K562 (cell line): Measurements from ENCODE around the gene ARMCX6. TPM values are rescaled to one million over a fixed set of nuclear protein-coding genes. Genes with fewer than 3 reads are reported as not detected.

Experiments
- CEBPG ChIP-seq, 3 experiments: fragments of 200-800 bp in 1 of 3; sonication (Bioruptor generic) in 1 of 3; sonication (generic) in 1 of 3; formaldehyde crosslinking in 1 of 3; IDR thresholded peaks in 2 of 3; conservative IDR thresholded peaks in 1 of 3; 2 replicates each; pipeline versions ENCODE4 v1.6.1 to v1.8.0; 2016 to 2022; ENCODE audit warnings: missing compliant biosample characterization in 2 of 3, missing genetic modification characterization in 2 of 3, mild to moderate bottlenecking in 1 of 3, missing genetic modification reagents in 1 of 3
- CREB3L1 ChIP-seq: fragments of 450-650 bp; IDR thresholded peaks from 2 replicates; pipeline ENCODE4 v1.6.1; 2014; ENCODE audit warnings: low read depth, mild to moderate bottlenecking, moderate library complexity, borderline replicate concordance
- DNMT1 ChIP-seq: fragments of 450-650 bp; IDR thresholded peaks from 2 replicates; pipeline ENCODE4 v1.6.1; 2016; ENCODE audit warnings: antibody characterized with exemption, mild to moderate bottlenecking
- HMGN3 ChIP-seq: IDR thresholded peaks from 2 replicates; pipeline ENCODE4 v1.6.1; 2011; ENCODE audit warnings: borderline replicate concordance, low read depth, mild to moderate bottlenecking, mixed read lengths, low read length; ENCODE audit not compliant: insufficient read length; ENCODE audit errors: extremely low read depth
- HNRNPH1 ChIP-seq: fragments of 200-400 bp; formaldehyde crosslinking; optimal IDR thresholded peaks from 2 replicates; pipeline ENCODE3; 2017; ENCODE audit warnings: low read depth, mild to moderate bottlenecking, low read length, moderate library complexity
- HOMEZ ChIP-seq: fragments of 250-450 bp; sonication (Bioruptor Pico); IDR thresholded peaks from 2 replicates; pipeline ENCODE4 v1.4.0; 2020; ENCODE audit warnings: mild to moderate bottlenecking, moderate library complexity
- KAT8 ChIP-seq: fragments of 450-650 bp; IDR thresholded peaks from 2 replicates; pipeline ENCODE4 v1.6.1; 2016; ENCODE audit warnings: low read depth, mild to moderate bottlenecking
- MEIS2 ChIP-seq: fragments of 450-650 bp; IDR thresholded peaks from 2 replicates; pipeline ENCODE4 v1.6.1; 2014; ENCODE audit warnings: mild to moderate bottlenecking; ENCODE audit not compliant: partially characterized antibody
- POLR2AphosphoS5 ChIP-seq: IDR thresholded peaks from 2 replicates; pipeline ENCODE4 v1.6.1; 2011; ENCODE audit warnings: mild to moderate bottlenecking, low read depth, low read length, moderate library complexity; ENCODE audit not compliant: control insufficient read depth, insufficient read depth
- POU5F1 ChIP-seq: fragments of 150-350 bp; IDR thresholded peaks from 2 replicates; pipeline ENCODE4 v1.6.1; 2014; ENCODE audit warnings: borderline replicate concordance, low read length, low read depth, mild to moderate bottlenecking; ENCODE audit not compliant: partially characterized antibody
- PTBP1 ChIP-seq: fragments of 200-400 bp; formaldehyde crosslinking; IDR thresholded peaks from 2 replicates; pipeline ENCODE4 v1.6.1; 2017; ENCODE audit warnings: low read depth, low read length
- RAD51 ChIP-seq: fragments of 450-650 bp; IDR thresholded peaks from 2 replicates; pipeline ENCODE4 v1.7.1; 2016; ENCODE audit warnings: low read depth, mild to moderate bottlenecking, borderline replicate concordance
- RB1 ChIP-seq: fragments of 450-650 bp; IDR thresholded peaks from 2 replicates; pipeline ENCODE4 v1.6.1; 2017; ENCODE audit warnings: low read depth, mild to moderate bottlenecking
- SREBF2 ChIP-seq: sonication (generic); formaldehyde crosslinking; IDR thresholded peaks from 2 replicates; pipeline ENCODE4 v1.4.0; 2020; ENCODE audit warnings: mild to moderate bottlenecking, missing genetic modification reagents
- SUPT5H ChIP-seq: fragments of 450-650 bp; IDR thresholded peaks from 2 replicates; pipeline ENCODE4 v1.6.1; 2016
- TCF3 ChIP-seq: sonication (generic); formaldehyde crosslinking; IDR thresholded peaks from 2 replicates; pipeline ENCODE4 v1.4.0; 2020; ENCODE audit warnings: mild to moderate bottlenecking, missing genetic modification reagents
- TOE1 ChIP-seq, 2 experiments: fragments of 450-650 bp in 1 of 2; sonication (generic) in 1 of 2; formaldehyde crosslinking in 1 of 2; IDR thresholded peaks; 2 replicates each; pipeline versions ENCODE4 v1.7.1 to v1.8.0; 2016 to 2022; ENCODE audit warnings: borderline replicate concordance in 2 of 2, mild to moderate bottlenecking in 2 of 2, antibody characterized with exemption in 1 of 2, inconsistent platforms in 1 of 2, low read depth in 1 of 2, missing genetic modification reagents in 1 of 2, moderate library complexity in 1 of 2
- U2AF1 ChIP-seq: fragments of 200-400 bp; formaldehyde crosslinking; optimal IDR thresholded peaks from 2 replicates; pipeline ENCODE3; 2017; ENCODE audit warnings: mild to moderate bottlenecking, low read depth, low read length, moderate library complexity
- ZBTB17 ChIP-seq: fragments of 450-650 bp; formaldehyde crosslinking; IDR thresholded peaks from 2 replicates; pipeline ENCODE4 v1.4.0; 2020; ENCODE audit warnings: mild to moderate bottlenecking
- ZNF184 ChIP-seq: sonication (generic); formaldehyde crosslinking; IDR thresholded peaks from 2 replicates; pipeline ENCODE4 v1.5.0; 2020; ENCODE audit warnings: missing genetic modification reagents
- ZNF398 ChIP-seq: fragments of 250-450 bp; sonication (Bioruptor Pico); IDR thresholded peaks from 2 replicates; pipeline ENCODE4 v1.8.0; 2021; ENCODE audit warnings: moderate library complexity, mild to moderate bottlenecking, inconsistent platforms
- ZNF583 ChIP-seq: fragments of 250-450 bp; sonication (Bioruptor Pico); IDR thresholded peaks from 2 replicates; pipeline ENCODE4 v1.4.0; 2020
- polyA plus RNA-seq, 8 experiments: library from polyadenylated mRNA; depleted of rRNA in 4 of 8; stranded (reverse) in 5 of 8; unstranded in 3 of 8; fragments of >200 nt; fragmentation: Nextera tagmentation in 2 of 8; fragmentation: Illumina TruSeq in 1 of 8; extraction: Ambion mirVana in 2 of 8; extraction: Trizol in 1 of 8; gene quantifications; 2 replicates each; pipeline versions ENCODE4 v1.2.1 to v1.2.3, GENCODE V29; 2011 to 2014; ENCODE audit warnings: inconsistent platforms in 1 of 8, missing spikeins in 1 of 8
- total RNA-seq, 7 experiments: library from RNA; depleted of rRNA in 6 of 7; stranded (reverse); fragments of >200 nt in 6 of 7; fragmentation: Illumina TruSeq in 2 of 7; extraction: Trizol in 2 of 7; gene quantifications; 2 replicates each; pipeline versions ENCODE4 v1.2.1 to v1.2.3, GENCODE V29; 2011 to 2021; ENCODE audit warnings: low replicate concordance in 1 of 7

ARMCX6 gene
- total and polyA plus RNA-seq, 9 of the 15 experiments (the other 6 are each of a cell fraction or from before 2014, with no cell fraction given) = 15.4 to 41.2 (median 24.6) TPM

GRCh38 chrX:101617211-101618191, at the start of gene ARMCX6 (continued):
- no peak for TF ChIP-seq HOMEZ (CRISPR knock-in tag)
- no peak for TF ChIP-seq ZNF184 (CRISPR knock-in tag)
- TF ChIP-seq CREB3L1 = peak; percentile 66; the same call in 1 of the 2 replicates
- TF ChIP-seq ZNF398 (CRISPR knock-in tag) = no peak
- no peak for TF ChIP-seq POU5F1
- TF ChIP-seq SREBF2 (CRISPR knock-in tag) = no peak
- TF ChIP-seq RAD51 = peak; percentile 96
- TF ChIP-seq TCF3 (CRISPR knock-in tag) = no peak
- no peak for TF ChIP-seq ZNF583 (CRISPR knock-in tag)
- TF ChIP-seq CEBPG (CRISPR knock-in tag; IDR thresholded peaks at IDR 0.05) = no peak
- TF ChIP-seq CEBPG (tag; conservative IDR thresholded peaks at IDR 0.05 in 1 of 2, IDR thresholded peaks at IDR 0.05 in 1 of 2) = no peak
- no peak for TF ChIP-seq RB1
- TF ChIP-seq ZBTB17 (CRISPR knock-in tag) = no peak
- no peak for TF ChIP-seq PTBP1
- no peak for TF ChIP-seq POLR2AphosphoS5
- TF ChIP-seq U2AF1 = no peak
- no peak for TF ChIP-seq KAT8
- TF ChIP-seq TOE1 (IDR thresholded peaks at IDR 0.05; ENCODE audit: borderline replicate concordance) = peak; percentile 97
- no peak for TF ChIP-seq TOE1 (CRISPR knock-in tag; IDR thresholded peaks at IDR 0.05; ENCODE audit: borderline replicate concordance, low read depth)
- no peak for TF ChIP-seq HNRNPH1
- TF ChIP-seq SUPT5H = no peak
- no peak for TF ChIP-seq DNMT1
- no peak for TF ChIP-seq MEIS2
- TF ChIP-seq HMGN3 = no peak
